ENCODE measurements around the gene VPS13A. TPM values are rescaled to one million over a fixed set of nuclear protein-coding genes. Genes with fewer than 3 reads are reported as not detected.

VPS13A gene
- total RNA-seq, 1 experiment from 2014 or later = 32.6 TPM

GRCh38 chr9:77176106-77176505 is 1.2 kb upstream of the VPS13A start:
- no TSS peak for BruUV-seq (replicated peaks)
- Mint-ChIP-seq H3K9me3 (ENCODE audit: low read depth, unreplicated experiment) (no peaks in the 10 kb centered on the region), H3K4me3 (ENCODE audit: low read depth, unreplicated experiment) (no peak overlapping the region), H3K27ac (ENCODE audit: unreplicated experiment) (no peak overlapping the region), H3K36me3 (ENCODE audit: insufficient read depth, unreplicated experiment) (peaks cover 31% of the 10 kb centered on the region), H3K27me3 (ENCODE audit: unreplicated experiment) (no peaks in the 10 kb centered on the region), H3K4me1 (ENCODE audit: low read depth, unreplicated experiment) (peaks cover 20% of the 10 kb centered on the region)
- CTCF ChIA-PET = interaction anchor here (0.5 kb wide), 1 partner anchor 483 kb away, joined by 4 read pairs; no protein-coding TSS in a partner anchor
- intact Hi-C loops (cut with micrococcal nuclease; ENCODE audit: unreplicated experiment) = no loop called here
- no peak for TF ChIP-seq CTCF (IDR thresholded peaks at IDR 0.05; ENCODE audit: unreplicated experiment)
- DNase-seq = no peak

- H3K36me3 Mint-ChIP-seq (ENCODE audit: insufficient read depth, unreplicated experiment) = peaks cover 31% of the 10 kb centered on the region
- BruUV-seq (replicated peaks) = no TSS peak
- H3K4me3 Mint-ChIP-seq (ENCODE audit: low read depth, unreplicated experiment) = peak overlapping the region; percentile 77
- intact Hi-C loops (cut with micrococcal nuclease; ENCODE audit: unreplicated experiment) = no loop called here
- H3K27me3 Mint-ChIP-seq (ENCODE audit: unreplicated experiment) = no peaks in the 10 kb centered on the region
- H3K4me1 Mint-ChIP-seq (ENCODE audit: low read depth, unreplicated experiment) = peaks cover 14% of the 10 kb centered on the region
- CTCF ChIA-PET = interaction anchor here (0.7 to 1.2 kb wide), 3 partner anchors 10 to 830 kb away, joined by 3 to 5 read pairs (median 3); no protein-coding TSS in a partner anchor
- no peaks in the 10 kb centered on the region for H3K9me3 Mint-ChIP-seq (ENCODE audit: low read depth, unreplicated experiment)
- no peak overlapping the region for H3K27ac Mint-ChIP-seq (ENCODE audit: unreplicated experiment)
- no peak for TF ChIP-seq CTCF (IDR thresholded peaks at IDR 0.05; ENCODE audit: unreplicated experiment)
- no peak for DNase-seq
Measured at GRCh38 chr9:77176686-77177142, 620 bp upstream of the VPS13A start.

- Mint-ChIP-seq H3K36me3 (ENCODE audit: insufficient read depth, unreplicated experiment) (peaks cover 31% of the 10 kb centered on the region), H3K4me1 (ENCODE audit: low read depth, unreplicated experiment) (peaks cover 11% of the 10 kb centered on the region), H3K9me3 (ENCODE audit: low read depth, unreplicated experiment) (no peaks in the 10 kb centered on the region), H3K27me3 (ENCODE audit: unreplicated experiment) (no peaks in the 10 kb centered on the region), H3K27ac (ENCODE audit: unreplicated experiment) (no peak overlapping the region), H3K4me3 (ENCODE audit: low read depth, unreplicated experiment) (peak overlapping the region; percentile 77)
- CTCF ChIA-PET = interaction anchor here (1.2 kb wide), 1 partner anchor 38 kb away, joined by 3 read pairs; no protein-coding TSS in a partner anchor
- no peak for TF ChIP-seq CTCF (IDR thresholded peaks at IDR 0.05; ENCODE audit: unreplicated experiment)
- intact Hi-C loops (cut with micrococcal nuclease; ENCODE audit: unreplicated experiment) = no loop called here
- no TSS peak for BruUV-seq (replicated peaks)
- peak; percentile 24 for DNase-seq
Measured at GRCh38 chr9:77177894-77178794, 810 bp downstream of the VPS13A start.

GRCh38 chr9:77180056-77180455 is 2.7 kb downstream of the VPS13A start:
- Mint-ChIP-seq H3K36me3 (ENCODE audit: insufficient read depth, unreplicated experiment) (peaks cover 31% of the 10 kb centered on the region), H3K9me3 (ENCODE audit: low read depth, unreplicated experiment) (no peaks in the 10 kb centered on the region), H3K27me3 (ENCODE audit: unreplicated experiment) (no peaks in the 10 kb centered on the region), H3K4me3 (ENCODE audit: low read depth, unreplicated experiment) (peak overlapping the region; percentile 77), H3K27ac (ENCODE audit: unreplicated experiment) (peak overlapping the region; percentile 79), H3K4me1 (ENCODE audit: low read depth, unreplicated experiment) (peaks cover 11% of the 10 kb centered on the region)
- no TSS peak for BruUV-seq (replicated peaks)
- intact Hi-C loops (cut with micrococcal nuclease; ENCODE audit: unreplicated experiment) = no loop called here
- TF ChIP-seq CTCF (IDR thresholded peaks at IDR 0.05; ENCODE audit: unreplicated experiment) = no peak
- no peak for DNase-seq
- CTCF ChIA-PET = no interaction called here
